ENCODE data around the gene PDE1A. TPM values are rescaled to one million over a fixed set of nuclear protein-coding genes. Genes with fewer than 3 reads are reported as not detected.

The PDE1A gene
- total RNA-seq, 3 donors from 2014 or later (not counting 1 experiment from before 2014, with no cell fraction given) = not detected

DNA sequence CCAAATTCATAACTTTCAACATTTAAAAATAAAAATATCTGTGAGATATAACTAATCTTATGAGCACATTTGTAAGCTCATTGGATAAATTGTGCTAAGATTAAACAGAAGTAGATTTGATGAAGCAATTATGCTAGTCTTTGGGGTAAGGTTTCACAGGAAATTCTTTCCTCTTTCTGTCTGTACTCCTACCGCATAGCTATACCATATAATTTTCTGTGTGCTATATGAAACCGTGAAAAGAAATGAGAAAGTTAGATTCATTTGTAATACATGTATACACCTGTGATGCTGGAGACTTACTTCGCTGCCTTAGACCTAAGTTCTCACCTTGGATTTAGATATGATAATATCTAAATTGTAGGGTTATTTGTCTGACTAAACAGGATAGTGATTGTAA, 256.5 kb downstream of the PDE1A start:
- Histone ChIP-seq H3K4me3 (ENCODE audit: low read length) (no peak overlapping the region), H3K27me3 (ENCODE audit: control insufficient read depth, insufficient read depth, low read length) (no peaks in the 10 kb centered on the region), H3K27ac (ENCODE audit: low read length) (no peak overlapping the region), H3K36me3 (ENCODE audit: control insufficient read depth, insufficient read depth, low read length) (no peaks in the 10 kb centered on the region), H3K4me1 (ENCODE audit: control insufficient read depth, insufficient read depth, low read length) (no peaks in the 10 kb centered on the region), H3K9me3 (ENCODE audit: control insufficient read depth, insufficient read depth, low read length) (no peaks in the 10 kb centered on the region)
- Mint-ChIP-seq H3K27me3 (ENCODE audit: low read depth in 2 of 2) (no peaks in the 10 kb centered on the region), H3K27ac (no peak overlapping the region), H3K4me1 (no peaks in the 10 kb centered on the region), H3K4me3 (no peak overlapping the region), H3K9me3 (peaks cover 0 to 2% of the 10 kb centered on the region in 2 donors), H3K36me3 (no peaks in the 10 kb centered on the region)
- intact Hi-C loops (cut with micrococcal nuclease) = no loop called here
- DNase-seq = no peak
- TF ChIP-seq, protein P1, sequence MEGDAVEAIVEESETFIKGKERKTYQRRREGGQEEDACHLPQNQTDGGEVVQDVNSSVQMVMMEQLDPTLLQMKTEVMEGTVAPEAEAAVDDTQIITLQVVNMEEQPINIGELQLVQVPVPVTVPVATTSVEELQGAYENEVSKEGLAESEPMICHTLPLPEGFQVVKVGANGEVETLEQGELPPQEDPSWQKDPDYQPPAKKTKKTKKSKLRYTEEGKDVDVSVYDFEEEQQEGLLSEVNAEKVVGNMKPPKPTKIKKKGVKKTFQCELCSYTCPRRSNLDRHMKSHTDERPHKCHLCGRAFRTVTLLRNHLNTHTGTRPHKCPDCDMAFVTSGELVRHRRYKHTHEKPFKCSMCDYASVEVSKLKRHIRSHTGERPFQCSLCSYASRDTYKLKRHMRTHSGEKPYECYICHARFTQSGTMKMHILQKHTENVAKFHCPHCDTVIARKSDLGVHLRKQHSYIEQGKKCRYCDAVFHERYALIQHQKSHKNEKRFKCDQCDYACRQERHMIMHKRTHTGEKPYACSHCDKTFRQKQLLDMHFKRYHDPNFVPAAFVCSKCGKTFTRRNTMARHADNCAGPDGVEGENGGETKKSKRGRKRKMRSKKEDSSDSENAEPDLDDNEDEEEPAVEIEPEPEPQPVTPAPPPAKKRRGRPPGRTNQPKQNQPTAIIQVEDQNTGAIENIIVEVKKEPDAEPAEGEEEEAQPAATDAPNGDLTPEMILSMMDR (IDR thresholded peaks at IDR 0.05) = no peak
- 93% methylated on average over 2 of the region's 3 CpGs for WGBS (ENCODE audit: insufficient coverage)
- no peak for ATAC-seq

DNA sequence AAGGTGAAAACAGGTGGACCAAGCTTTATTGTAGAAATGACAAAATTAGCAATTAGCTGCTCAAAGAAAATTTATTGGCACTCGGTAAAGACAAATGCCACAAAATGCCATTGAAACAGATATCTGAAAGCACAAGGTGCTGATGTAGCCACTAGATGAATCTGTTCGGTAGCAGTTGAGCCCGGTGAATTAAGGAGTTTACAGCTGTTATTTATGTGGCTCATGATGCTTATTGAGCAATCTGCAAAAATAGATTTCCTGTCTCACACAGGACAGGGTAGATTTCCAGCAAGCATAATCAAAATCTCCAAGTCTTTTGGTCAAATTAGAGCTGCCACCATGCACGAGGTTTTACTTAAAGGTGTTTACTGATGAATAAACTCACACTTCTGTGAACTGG, 259.0 kb downstream of the PDE1A start:
- Histone ChIP-seq H3K27me3 (ENCODE audit: control insufficient read depth, insufficient read depth, low read length) (no peaks in the 10 kb centered on the region), H3K4me1 (ENCODE audit: control insufficient read depth, insufficient read depth, low read length) (no peaks in the 10 kb centered on the region), H3K4me3 (ENCODE audit: low read length) (no peak overlapping the region), H3K9me3 (ENCODE audit: control insufficient read depth, insufficient read depth, low read length) (no peaks in the 10 kb centered on the region), H3K27ac (ENCODE audit: low read length) (no peak overlapping the region), H3K36me3 (ENCODE audit: control insufficient read depth, insufficient read depth, low read length) (no peaks in the 10 kb centered on the region)
- TF ChIP-seq, protein P1 (IDR thresholded peaks at IDR 0.05) = no peak
- ATAC-seq (no peak), DNase-seq (no peak)
- Mint-ChIP-seq H3K9me3 (peaks cover 0 to 2% of the 10 kb centered on the region in 2 donors), H3K27ac (no peak overlapping the region), H3K4me1 (no peaks in the 10 kb centered on the region), H3K4me3 (no peak overlapping the region), H3K36me3 (no peaks in the 10 kb centered on the region), H3K27me3 (ENCODE audit: low read depth in 2 of 2) (no peaks in the 10 kb centered on the region)
- intact Hi-C loops (cut with micrococcal nuclease) = no loop called here
- WGBS (ENCODE audit: insufficient coverage) = 83% methylated on average over 4 of the region's 4 CpGs

DNA sequence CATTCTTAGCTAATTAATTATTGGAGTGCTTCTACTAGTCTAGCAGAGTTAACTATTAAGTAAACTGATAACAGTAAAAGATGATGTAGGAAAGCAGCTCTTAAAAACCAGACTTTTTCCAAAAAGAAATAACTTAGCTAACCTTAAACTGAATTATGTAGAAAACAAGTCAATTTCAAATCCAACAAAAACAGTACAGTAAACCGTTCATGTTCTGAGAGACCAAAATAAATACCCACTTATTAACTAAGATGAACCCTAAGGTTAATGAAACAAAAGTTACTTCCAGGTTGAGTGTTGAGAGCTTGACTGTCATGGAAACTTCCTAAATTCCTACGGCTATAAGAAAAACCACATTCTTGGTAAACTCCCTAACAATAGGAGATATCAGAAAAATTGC, 260.0 kb downstream of the PDE1A start:
- Histone ChIP-seq H3K36me3 (ENCODE audit: control insufficient read depth, insufficient read depth, low read length) (no peaks in the 10 kb centered on the region), H3K27ac (ENCODE audit: low read length) (no peak overlapping the region), H3K27me3 (ENCODE audit: control insufficient read depth, insufficient read depth, low read length) (no peaks in the 10 kb centered on the region), H3K9me3 (ENCODE audit: control insufficient read depth, insufficient read depth, low read length) (no peaks in the 10 kb centered on the region), H3K4me3 (ENCODE audit: low read length) (no peak overlapping the region), H3K4me1 (ENCODE audit: control insufficient read depth, insufficient read depth, low read length) (no peaks in the 10 kb centered on the region)
- ATAC-seq = no peak
- Mint-ChIP-seq H3K4me1 (no peaks in the 10 kb centered on the region), H3K27me3 (ENCODE audit: low read depth in 2 of 2) (no peaks in the 10 kb centered on the region), H3K9me3 (peaks cover 0 to 2% of the 10 kb centered on the region in 2 donors), H3K36me3 (no peaks in the 10 kb centered on the region), H3K27ac (no peak overlapping the region), H3K4me3 (no peak overlapping the region)
- no peak for DNase-seq
- intact Hi-C loops (cut with micrococcal nuclease) = no loop called here
- WGBS (ENCODE audit: insufficient coverage) = 82% methylated on average over 1 of the region's 2 CpGs
- TF ChIP-seq, protein P1 (IDR thresholded peaks at IDR 0.05) = no peak

DNA sequence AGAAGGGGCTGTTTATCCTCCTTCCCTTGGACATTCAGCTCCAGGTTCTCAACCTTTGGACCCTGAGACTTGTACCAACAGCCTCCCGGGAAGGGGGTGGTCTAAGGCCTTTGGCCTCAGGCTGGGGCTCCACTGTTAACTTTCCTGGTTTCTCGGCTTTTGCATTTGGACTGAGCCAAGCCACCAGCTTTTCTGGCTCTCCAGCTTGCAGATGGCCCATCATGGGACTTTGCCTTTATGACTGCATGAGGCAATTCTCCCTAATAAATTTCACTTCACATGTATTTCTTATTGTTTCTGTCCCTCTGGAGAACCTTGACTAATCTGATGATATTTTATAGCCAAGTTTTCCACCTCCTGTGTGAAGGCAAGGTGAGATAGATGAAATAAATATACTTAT, 260.4 kb downstream of the PDE1A start:
- peaks cover 0 to 2% of the 10 kb centered on the region in 2 donors for H3K9me3 Mint-ChIP-seq
- no peaks in the 10 kb centered on the region for H3K27me3 Mint-ChIP-seq (ENCODE audit: low read depth in 2 of 2)
- H3K4me3 ChIP-seq (ENCODE audit: low read length) = no peak overlapping the region
- no peaks in the 10 kb centered on the region for H3K9me3 ChIP-seq (ENCODE audit: control insufficient read depth, insufficient read depth, low read length)
- no peaks in the 10 kb centered on the region for H3K36me3 Mint-ChIP-seq
- no peaks in the 10 kb centered on the region for H3K27me3 ChIP-seq (ENCODE audit: control insufficient read depth, insufficient read depth, low read length)
- H3K4me1 Mint-ChIP-seq = no peaks in the 10 kb centered on the region
- DNase-seq = no peak
- intact Hi-C loops (cut with micrococcal nuclease) = no loop called here
- H3K36me3 ChIP-seq (ENCODE audit: control insufficient read depth, insufficient read depth, low read length) = no peaks in the 10 kb centered on the region
- no peaks in the 10 kb centered on the region for H3K4me1 ChIP-seq (ENCODE audit: control insufficient read depth, insufficient read depth, low read length)
- H3K27ac ChIP-seq (ENCODE audit: low read length) = no peak overlapping the region
- ATAC-seq = no peak
- TF ChIP-seq, protein P1 (IDR thresholded peaks at IDR 0.05) = no peak
- no peak overlapping the region for H3K27ac Mint-ChIP-seq
- 88% methylated on average over 2 of the region's 2 CpGs for WGBS (ENCODE audit: insufficient coverage)
- H3K4me3 Mint-ChIP-seq = no peak overlapping the region

Data from natural killer cell (primary cell).